Renal cortex interstitium (tissue), 11 donors: ENCODE measurements around the gene SPATA6L. TPM values are rescaled to one million over a fixed set of nuclear protein-coding genes. Genes with fewer than 3 reads are reported as not detected.
"Not testable (repeated sequence)": the region's sequence is repeated elsewhere in the genome, so short reads cannot be mapped to it uniquely, and the experiment has no call there.

Experiments used
- DNase-seq, 11 donors: peaks; one replicate each; pipeline ENCODE4 v3.0.0-alpha.2; 2013; ENCODE audit warnings: low read depth in 9 of 11, low spot score in 4 of 11; ENCODE audit errors: extremely low read depth in 1 of 11
- polyA plus RNA-seq, 3 donors: library from polyadenylated mRNA; unstranded; fragments of 120-200 nt; gene quantifications; one replicate each; pipeline ENCODE4 v1.2.1, GENCODE V29; 2013; ENCODE audit not compliant: insufficient read length in 3 of 3

SPATA6L gene
- polyA plus RNA-seq, 3 donors: 2.5 to 5.5 (median 2.8) TPM

- DNase-seq: no peak
These were observed 9.7 kb downstream of the SPATA6L start for GRCh38 chr9:4656621-4657020.

DNA sequence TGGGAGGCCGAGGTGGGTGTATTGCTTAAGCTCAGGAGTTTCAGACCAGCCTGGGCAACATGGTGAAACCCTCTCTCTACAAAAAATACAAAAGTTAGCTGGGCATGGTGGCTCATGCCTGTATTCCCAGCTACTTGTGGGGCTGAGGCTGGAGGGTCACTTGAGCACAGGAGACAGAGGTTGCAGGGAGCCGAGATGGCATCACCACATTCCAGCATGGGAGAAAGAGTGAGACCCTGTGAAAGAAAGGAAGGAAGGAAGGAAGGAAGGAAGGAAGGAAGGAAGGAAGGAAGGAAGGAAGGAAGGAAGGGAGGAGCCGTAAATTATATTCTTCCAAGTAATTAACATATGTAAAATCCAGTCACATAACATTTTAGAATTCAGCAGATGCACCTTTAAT, 10.1 kb downstream of the SPATA6L start:
- not testable (repeated sequence) for DNase-seq

DNA sequence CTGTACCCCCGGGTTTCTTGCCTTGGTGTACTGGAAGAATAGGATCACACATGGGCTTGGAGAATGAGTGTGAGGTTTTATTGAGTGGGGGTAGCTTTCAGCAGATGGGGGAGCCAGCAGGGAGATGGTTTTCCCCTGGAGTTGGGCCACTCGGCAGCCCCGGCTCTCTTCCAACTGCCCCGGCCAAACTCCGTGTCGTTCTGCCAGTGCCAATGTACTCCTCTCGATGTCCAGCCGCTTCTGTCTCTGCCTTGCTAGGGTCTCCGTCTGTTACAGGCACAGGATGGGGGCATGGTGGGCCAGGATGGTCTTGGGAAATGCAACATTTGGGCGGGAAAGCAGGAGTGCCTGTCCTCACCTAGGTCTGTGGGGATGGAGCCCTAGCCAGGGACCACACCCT, 11.7 kb downstream of the SPATA6L start:
- no peak for DNase-seq

- no peak for DNase-seq
These were observed 12.2 kb downstream of the SPATA6L start for GRCh38 chr9:4654084-4654483.

GRCh38 chr9:4642351-4642750, 23.9 kb downstream of the SPATA6L start:
- DNase-seq: no peak

DNA sequence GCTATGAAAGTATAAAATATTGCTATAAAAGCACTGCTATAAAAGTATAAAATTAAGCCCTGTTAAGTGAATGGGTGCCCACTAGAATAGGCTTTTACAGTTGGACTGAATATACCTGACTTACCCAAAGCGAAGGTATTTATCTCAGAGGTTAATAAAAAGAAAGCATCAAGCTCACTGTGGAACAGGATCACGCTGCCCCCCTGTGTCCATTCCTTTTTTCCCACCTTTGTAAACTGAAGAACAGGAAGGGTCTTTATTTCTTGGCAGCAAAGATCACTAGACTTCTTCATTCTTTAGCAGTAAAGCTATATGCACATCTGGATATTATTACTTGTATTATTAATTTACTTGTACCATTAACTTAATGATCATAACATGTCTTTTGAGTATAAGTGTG, 26.3 kb downstream of the SPATA6L start:
- DNase-seq: no peak

- no peak for DNase-seq
These were observed 26.9 kb downstream of the SPATA6L start for GRCh38 chr9:4639420-4639819.

DNA sequence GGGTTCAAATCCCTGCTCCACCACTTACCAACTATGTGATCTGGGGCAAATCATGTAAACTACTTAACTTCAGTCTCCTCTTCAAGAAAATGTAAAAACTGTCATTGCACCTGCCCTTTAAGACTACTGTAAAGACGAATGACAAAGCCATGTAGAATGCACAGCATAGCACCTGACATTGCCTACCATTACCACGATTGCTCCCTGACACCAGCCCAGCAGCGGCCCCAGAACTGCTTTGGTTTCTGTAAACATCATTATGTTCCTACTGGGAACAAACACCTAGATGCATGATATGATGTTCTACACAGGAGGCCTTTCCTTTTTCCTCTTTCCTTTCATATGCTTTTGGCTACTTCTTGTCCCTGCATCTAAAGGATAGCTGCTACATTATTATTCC, 27.3 kb downstream of the SPATA6L start:
- DNase-seq: no peak

DNA sequence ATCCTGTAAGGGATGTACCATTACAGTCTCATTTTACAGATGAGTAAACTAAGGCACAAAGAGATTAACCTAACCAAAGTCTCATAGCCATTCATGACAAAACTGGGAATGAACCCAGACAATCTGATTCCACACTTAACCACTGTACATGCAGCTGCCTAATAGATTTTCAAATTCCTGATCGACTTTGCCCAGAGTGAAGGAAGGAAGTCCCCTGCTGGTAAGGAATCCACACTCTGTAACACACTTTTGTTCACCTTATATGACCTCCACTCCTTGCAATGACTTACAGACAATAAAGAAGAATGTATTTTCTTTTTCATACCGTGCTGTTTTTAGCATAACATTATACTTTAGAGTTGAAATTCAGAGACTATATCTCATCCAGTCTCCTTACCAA, 35.4 kb downstream of the SPATA6L start:
- no peak for DNase-seq

- no peak for DNase-seq
These were observed 44.3 kb downstream of the SPATA6L start for GRCh38 chr9:4622016-4622415.

GRCh38 chr9:4620881-4621555, 45.3 kb downstream of the SPATA6L start:
- no peak for DNase-seq

DNA sequence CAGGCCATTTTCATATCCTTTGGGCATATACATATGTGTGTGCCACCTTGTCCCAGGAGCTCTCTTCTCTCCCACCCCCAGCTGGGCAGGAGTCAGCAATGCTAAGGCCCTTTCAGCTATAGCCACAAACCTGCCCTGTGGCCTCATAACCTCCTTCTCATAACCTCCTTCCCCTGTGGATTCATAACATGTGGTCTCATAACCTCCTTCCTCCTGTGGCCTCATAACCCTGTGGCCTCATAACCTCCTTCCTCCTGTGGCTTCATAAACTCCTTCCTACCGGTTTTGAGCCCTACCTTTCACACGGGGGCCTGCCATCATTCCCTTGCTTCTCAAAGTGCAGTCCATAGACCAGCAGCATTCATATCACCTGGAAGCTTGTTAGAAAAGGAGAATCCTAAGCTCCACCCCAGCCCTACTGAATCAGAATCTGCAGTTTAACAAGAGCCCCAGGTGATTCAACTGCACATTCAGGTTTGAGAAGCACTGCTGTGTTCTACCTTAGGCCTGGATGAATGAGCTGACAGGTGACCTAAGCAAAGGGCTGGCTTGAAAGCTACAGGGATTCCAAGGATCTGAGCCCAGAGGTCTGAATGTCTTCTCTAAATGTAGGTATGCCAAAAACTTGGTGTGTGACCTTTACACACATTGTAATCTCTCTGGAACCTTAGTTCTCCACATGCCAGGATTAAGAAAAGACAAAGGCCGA, 46.1 kb downstream of the SPATA6L start:
- DNase-seq: no peak

DNA sequence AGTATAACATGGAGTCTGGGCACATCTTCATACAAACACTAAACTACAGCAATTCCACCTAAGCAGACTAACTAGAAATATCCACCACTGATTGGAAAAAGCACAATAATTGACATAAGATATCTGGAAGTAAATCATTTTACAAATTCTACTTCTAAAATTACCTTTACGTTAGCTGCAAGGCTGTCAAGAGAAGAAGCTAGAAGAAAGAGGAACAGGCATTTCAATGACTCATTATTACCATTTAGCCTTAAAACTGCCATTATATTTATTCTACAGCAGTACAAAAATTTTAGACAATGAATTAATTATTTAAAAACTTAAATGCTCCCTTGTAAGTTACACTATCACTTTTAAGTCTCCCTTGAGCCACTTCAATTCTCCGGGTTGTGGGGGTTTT, 47.6 kb downstream of the SPATA6L start:
- DNase-seq: no peak

GRCh38 chr9:4617752-4618151, 48.5 kb downstream of the SPATA6L start:
- no peak for DNase-seq

- DNase-seq: no peak
These were observed 50.5 kb downstream of the SPATA6L start for GRCh38 chr9:4615778-4616177.

- no peak for DNase-seq
These were observed 51.0 kb downstream of the SPATA6L start for GRCh38 chr9:4615251-4615650.

GRCh38 chr9:4614627-4615026, 51.7 kb downstream of the SPATA6L start:
- no peak for DNase-seq

DNA sequence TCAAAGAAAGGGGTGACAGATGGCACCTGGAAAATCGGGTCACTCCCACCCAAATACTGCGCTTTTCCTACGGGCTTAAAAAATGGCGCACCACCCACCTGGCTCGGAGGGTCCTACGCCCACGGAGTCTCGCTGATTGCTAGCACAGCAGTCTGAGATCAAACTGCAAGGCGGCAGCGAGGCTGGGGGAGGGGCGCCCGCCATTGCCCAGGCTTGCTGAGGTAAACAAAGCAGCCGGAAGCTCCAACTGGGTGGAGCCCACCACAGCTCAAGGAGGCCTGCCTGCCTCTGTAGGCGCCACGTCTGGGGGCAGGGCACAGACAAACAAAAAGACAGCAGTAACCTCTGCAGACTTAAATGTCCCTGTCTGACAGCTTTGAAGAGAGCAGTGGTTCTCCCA, 60.2 kb downstream of the SPATA6L start:
- not testable (repeated sequence) for DNase-seq

DNA sequence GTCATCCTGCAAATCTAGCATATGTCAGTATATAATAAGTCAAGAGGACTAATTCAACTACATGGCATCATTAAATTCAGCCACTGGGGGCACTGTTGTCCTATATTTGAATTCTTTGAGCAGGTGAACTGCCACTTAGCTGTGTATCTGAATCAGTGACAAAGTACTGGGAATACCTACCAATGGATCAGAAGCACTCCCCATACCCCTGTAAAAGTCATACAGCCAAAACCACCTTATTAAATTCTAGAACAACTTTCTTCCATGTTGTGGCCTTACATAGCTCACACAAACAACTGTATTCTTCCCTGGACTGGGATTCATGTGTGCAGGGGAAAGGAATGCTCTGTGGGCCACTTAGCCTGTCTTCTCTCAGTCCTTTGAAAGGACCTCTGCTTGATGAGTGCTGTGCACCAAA, 61.6 kb downstream of the SPATA6L start:
- DNase-seq: peak; percentile 22 to 72 (median 56)

DNA sequence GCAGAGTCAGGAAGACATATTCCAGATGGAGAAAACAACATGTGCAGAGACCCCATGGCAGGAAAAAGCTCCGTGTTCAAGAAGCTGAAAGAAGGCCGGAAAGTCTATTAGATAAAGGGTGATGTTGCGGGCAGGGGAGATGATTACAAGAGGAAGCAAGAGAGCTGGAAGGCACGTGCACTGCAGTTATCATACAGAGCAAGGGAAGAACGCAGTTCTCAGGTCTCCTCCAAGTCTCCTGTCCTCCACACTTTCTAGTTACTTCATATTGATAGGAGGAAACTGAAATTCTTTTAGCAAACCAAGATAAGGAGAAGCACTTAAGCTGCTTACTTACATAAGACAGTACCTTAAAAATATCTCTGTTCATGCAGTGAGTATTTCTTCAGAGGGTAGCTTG, 62.5 kb downstream of the SPATA6L start:
- DNase-seq: no peak

DNA sequence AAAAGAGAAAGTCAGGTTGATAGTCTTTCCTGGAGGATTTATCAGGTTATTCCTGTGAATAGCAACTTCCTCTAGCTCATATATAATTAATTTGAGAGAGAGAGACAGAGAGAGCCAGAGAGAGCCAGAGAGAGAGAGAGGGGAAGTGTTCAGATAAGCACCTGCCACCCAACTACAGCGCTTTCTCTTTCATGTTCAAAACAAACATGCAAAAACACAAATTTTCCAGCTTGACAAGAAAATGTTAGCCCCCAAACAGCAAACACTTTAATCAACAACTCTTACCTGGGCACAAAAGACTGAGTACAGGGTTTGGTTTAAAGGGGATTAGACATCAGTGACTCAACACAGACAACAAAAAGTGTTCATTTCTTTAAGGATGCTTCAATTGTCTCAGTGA, 65.9 kb downstream of the SPATA6L start:
- DNase-seq: no peak
